Epithelial cell of esophagus (primary cell): ENCODE data around the gene HRH3.

ENCODE experiments used
- DNase-seq: peaks from one replicate; pipeline ENCODE4 v3.0.0; 2010; ENCODE audit warnings: low read depth
- H3K4me3 ChIP-seq: 2 replicates; pipeline ENCODE4 v1.5.1; 2011; ENCODE audit warnings: mild to moderate bottlenecking, low read length, control low read depth
- TF ChIP-seq, protein P1 (sequence below): IDR thresholded peaks from 2 replicates; pipeline ENCODE4 v1.5.1; 2011; ENCODE audit warnings: low read depth, mild to moderate bottlenecking, low read length, control low read depth, inconsistent platforms; ENCODE audit not compliant: insufficient read depth; ENCODE audit errors: missing control alignments

The HRH3 gene

DNA sequence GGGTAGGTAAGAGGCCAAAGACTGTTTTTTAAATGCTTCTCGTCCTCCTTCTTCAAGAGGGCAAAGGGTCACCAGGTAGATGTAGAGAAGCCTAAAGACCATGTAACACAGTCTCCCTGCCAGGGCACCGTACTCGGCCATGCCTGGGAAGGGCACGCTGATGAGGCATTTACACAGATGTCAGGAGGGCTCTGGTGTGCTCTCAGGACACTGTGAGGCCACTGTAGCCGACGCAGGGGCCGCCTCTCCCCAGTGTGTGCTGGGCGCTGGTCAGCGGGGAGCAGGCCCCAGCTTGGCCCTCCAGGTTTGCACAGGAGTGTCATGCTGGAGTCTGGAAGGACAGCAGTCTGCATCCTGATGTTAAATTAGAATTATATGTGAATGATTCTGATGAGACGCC lies 44.4 kb downstream of the HRH3 start:
- TF ChIP-seq, protein P1, sequence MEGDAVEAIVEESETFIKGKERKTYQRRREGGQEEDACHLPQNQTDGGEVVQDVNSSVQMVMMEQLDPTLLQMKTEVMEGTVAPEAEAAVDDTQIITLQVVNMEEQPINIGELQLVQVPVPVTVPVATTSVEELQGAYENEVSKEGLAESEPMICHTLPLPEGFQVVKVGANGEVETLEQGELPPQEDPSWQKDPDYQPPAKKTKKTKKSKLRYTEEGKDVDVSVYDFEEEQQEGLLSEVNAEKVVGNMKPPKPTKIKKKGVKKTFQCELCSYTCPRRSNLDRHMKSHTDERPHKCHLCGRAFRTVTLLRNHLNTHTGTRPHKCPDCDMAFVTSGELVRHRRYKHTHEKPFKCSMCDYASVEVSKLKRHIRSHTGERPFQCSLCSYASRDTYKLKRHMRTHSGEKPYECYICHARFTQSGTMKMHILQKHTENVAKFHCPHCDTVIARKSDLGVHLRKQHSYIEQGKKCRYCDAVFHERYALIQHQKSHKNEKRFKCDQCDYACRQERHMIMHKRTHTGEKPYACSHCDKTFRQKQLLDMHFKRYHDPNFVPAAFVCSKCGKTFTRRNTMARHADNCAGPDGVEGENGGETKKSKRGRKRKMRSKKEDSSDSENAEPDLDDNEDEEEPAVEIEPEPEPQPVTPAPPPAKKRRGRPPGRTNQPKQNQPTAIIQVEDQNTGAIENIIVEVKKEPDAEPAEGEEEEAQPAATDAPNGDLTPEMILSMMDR: no peak
- DNase-seq: no peak
- H3K4me3 ChIP-seq: no peak overlapping the region

DNA sequence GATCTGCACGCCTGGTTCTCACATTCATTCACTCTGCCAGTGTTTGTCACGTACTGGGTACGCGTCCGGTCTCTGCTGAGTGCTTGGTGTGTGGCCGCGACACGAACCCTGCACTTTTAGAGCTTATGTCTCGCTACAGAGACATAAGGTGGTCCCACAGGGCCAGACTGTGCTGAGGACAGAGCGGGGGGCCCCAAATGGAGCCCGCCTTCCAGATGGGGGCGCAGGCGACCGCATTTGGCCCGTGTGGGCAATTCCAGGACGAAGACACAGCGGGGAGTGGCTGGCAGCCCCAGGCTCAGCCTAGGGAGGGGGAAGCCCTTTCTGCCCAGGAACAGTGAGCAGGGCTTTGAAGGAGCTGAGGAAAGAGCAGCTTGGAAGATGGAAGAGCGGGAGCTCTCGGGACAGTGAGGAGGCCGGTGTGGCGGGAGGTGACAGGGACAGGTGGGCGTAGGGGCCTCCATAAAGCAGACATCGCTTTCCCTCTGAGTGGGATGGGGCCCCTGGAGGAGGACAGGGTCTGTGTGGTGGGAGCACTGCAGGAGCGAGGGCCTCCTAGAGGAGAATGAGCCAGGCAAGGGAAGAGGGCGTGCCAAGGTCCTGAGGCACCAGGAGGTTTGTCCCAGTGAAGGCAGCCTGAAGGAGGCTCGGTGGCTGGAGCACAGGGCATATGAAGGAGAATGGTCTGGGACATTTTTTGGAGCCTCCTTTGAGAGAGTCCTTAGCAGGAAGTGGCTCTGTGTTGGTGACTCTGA lies 45.0 kb downstream of the HRH3 start:
- no peak for DNase-seq
- H3K4me3 ChIP-seq: no peak overlapping the region
- TF ChIP-seq, protein P1: no peak

DNA sequence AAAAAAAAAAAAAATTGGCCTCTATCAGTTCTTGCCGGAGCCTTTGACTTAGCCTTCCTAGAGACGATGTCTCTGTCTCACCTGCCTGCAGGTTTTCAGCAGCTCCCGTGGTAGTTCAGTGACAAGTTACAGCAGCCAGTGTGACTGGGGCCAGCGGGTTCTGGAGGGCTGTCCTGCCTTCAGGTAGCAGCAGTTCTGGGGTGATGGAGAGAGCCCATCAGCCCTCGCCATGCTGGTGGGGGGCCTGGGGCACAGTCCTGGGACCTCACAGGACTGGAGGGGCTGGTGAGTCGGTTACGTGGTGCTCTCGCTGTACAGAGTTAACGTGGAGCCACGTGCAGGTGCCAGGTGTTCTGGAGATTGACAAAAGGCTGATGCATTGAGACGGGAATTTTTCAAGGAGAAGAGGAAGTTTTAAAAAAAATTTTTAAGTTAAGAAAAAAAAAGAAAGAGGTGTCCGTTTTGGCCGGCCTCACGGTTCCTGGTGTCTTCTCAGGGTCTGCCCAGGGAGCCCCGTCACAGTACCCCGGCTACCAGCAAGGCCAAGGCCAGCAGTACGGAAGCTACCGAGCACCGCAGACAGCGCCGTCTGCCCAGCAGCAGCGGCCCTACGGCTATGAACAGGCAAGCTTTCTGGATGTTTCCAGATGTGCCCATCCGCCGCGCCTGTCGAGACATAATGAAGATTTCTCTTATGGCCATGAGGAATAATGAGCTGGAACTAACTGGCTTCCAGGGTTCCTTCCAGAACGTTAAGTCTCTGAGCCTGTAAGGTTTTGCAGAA lies 45.9 kb downstream of the HRH3 start:
- no peak for DNase-seq
- no peak overlapping the region for H3K4me3 ChIP-seq
- TF ChIP-seq, protein P1: no peak

DNA sequence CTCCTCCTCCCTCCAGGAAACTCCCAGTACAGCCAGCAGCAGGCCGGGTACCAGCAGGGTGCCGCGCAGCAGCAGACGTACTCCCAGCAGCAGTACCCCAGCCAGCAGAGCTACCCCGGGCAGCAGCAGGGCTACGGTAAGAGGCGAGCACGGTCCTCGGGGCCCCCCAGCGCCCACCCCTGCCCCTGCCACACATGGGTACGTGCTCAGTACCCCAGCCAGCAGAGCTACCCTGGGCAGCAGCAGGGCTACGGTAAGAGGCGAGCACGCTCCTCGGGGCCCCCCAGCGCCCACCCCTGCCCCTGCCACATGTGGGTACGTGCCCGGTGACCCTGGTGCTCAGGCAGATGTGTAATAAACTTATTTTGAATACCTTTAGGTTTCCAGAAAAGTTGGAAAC lies 47.4 kb downstream of the HRH3 start:
- DNase-seq: no peak
- TF ChIP-seq, protein P1: no peak
- no peak overlapping the region for H3K4me3 ChIP-seq

DNA sequence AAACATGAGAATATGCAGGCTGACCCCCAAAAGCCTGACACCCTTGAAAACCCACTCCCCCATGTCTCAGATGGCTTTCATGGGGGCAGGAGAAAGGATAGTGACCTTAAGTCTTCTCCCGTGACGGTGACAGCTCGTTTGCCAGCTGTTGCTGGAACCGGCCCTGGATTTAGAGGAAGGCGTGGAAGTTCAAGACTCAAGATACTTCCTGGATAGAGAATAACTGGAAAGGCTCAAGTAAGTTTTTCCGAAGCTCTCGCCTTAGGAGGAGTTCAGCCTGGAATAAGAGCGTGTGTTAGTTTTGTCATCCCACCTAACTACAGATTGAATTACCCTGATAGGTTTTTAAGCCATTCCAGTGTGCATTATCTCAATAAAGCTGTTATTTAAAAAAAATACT lies 48.8 kb downstream of the HRH3 start:
- TF ChIP-seq, protein P1: no peak
- DNase-seq: no peak
- no peak overlapping the region for H3K4me3 ChIP-seq

DNA sequence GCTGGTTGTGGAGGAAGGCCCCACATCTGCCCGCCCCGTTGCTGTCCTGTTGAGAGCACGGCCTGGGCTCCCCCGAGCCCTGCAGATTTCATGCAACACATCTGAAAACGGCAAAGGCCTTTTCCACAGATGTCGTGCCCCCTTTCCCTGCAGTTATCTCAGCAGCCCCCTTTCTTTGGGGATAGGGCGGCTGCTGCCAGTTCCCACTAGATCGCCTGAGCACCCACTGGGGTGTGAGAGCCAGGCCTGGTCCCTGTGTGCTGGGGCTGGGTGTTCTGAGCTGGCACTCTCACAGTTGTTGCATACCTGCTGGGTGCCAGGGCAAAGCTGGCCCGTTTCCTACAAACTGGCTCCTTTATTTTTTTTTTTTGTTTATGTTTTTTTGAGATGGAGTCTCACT lies 49.5 kb downstream of the HRH3 start:
- TF ChIP-seq, protein P1: no peak
- no peak for DNase-seq
- H3K4me3 ChIP-seq: no peak overlapping the region
